Liver (tissue), 9 donors: Measurements from ENCODE around the gene PRICKLE1. TPM values are rescaled to one million over a fixed set of nuclear protein-coding genes. Genes with fewer than 3 reads are reported as not detected.

Experiments
- DNase-seq: peaks from one replicate; pipeline ENCODE4 v3.0.0-alpha.2; 2017; ENCODE audit warnings: low spot score
- H3K27ac ChIP-seq, 2 donors: one replicate each; pipeline ENCODE4 v1.7.0; 2013; ENCODE audit warnings: inconsistent platforms in 2 of 2, low read length in 2 of 2, control low read depth in 1 of 2, low read depth in 1 of 2, mild to moderate bottlenecking in 1 of 2
- H3K27me3 ChIP-seq, 4 donors: one replicate each; pipeline versions ENCODE4 v1.6.1 to v1.7.0; 2013; ENCODE audit warnings: low read length in 3 of 4, inconsistent platforms in 1 of 4, mild to moderate bottlenecking in 1 of 4, moderate library complexity in 1 of 4; ENCODE audit not compliant: control insufficient read depth in 4 of 4, insufficient read depth in 4 of 4
- H3K36me3 ChIP-seq, 4 donors: one replicate each; pipeline versions ENCODE4 v1.6.1 to v1.7.0; 2013; ENCODE audit warnings: low read length in 3 of 4, mild to moderate bottlenecking in 3 of 4, low read depth in 1 of 4, moderate library complexity in 1 of 4; ENCODE audit not compliant: control insufficient read depth in 4 of 4, insufficient read depth in 3 of 4
- H3K4me1 ChIP-seq, 4 donors: one replicate each; pipeline versions ENCODE4 v1.6.1 to v1.7.0; 2013; ENCODE audit warnings: low read length in 3 of 4, mild to moderate bottlenecking in 3 of 4, moderate library complexity in 1 of 4; ENCODE audit not compliant: control insufficient read depth in 4 of 4, insufficient read depth in 4 of 4
- H3K4me3 ChIP-seq, 3 donors: one replicate each; pipeline versions ENCODE4 v1.6.1 to v1.7.0; 2013; ENCODE audit warnings: low read length in 3 of 3, control low read depth in 1 of 3, low read depth in 1 of 3, mild to moderate bottlenecking in 1 of 3
- H3K9ac ChIP-seq, 2 donors: one replicate each; pipeline ENCODE4 v1.7.0; 2013; ENCODE audit warnings: low read length in 2 of 2, mild to moderate bottlenecking in 2 of 2, moderate library complexity in 2 of 2, control low read depth in 1 of 2, low read depth in 1 of 2
- H3K9me3 ChIP-seq, 4 donors: one replicate each; pipeline versions ENCODE4 v1.6.1 to v1.7.0; 2013; ENCODE audit warnings: low read length in 3 of 4; ENCODE audit not compliant: control insufficient read depth in 4 of 4
- CTCF ChIP-seq: fragments of 150-350 bp; IDR thresholded peaks from 2 replicates; pipeline ENCODE4 v1.5.1; 2017; ENCODE audit warnings: improper control_type of control experiment, low read depth, low read length; ENCODE audit not compliant: missing input control
- EGR1 ChIP-seq, 2 donors: IDR thresholded peaks; 2 replicates each; pipeline ENCODE4 v1.6.1; 2016 to 2018; ENCODE audit warnings: antibody characterized with exemption in 2 of 2, low read depth in 2 of 2
- FOXA2 ChIP-seq: IDR thresholded peaks from 2 replicates; pipeline ENCODE4 v1.6.1; 2016; ENCODE audit warnings: antibody characterized with exemption
- GABPA ChIP-seq, 2 donors: IDR thresholded peaks in 1 of 2; conservative IDR thresholded peaks in 1 of 2; 2 replicates each; pipeline ENCODE4 v1.6.1; 2016; ENCODE audit warnings: antibody characterized with exemption in 2 of 2, mild to moderate bottlenecking in 1 of 2, moderate library complexity in 1 of 2
- HNF4A ChIP-seq, 2 donors: conservative IDR thresholded peaks; 2 replicates each; pipeline ENCODE4 v1.6.1; 2016; ENCODE audit warnings: antibody characterized with exemption in 2 of 2, mild to moderate bottlenecking in 2 of 2
- MAX ChIP-seq: IDR thresholded peaks from 2 replicates; pipeline ENCODE4 v1.6.1; 2016; ENCODE audit warnings: antibody characterized with exemption
- RAD21 ChIP-seq, 2 donors: IDR thresholded peaks; 2 replicates each; pipeline ENCODE4 v1.6.1; 2016; ENCODE audit warnings: antibody characterized with exemption in 2 of 2, mild to moderate bottlenecking in 2 of 2
- RXRA ChIP-seq, 2 donors: IDR thresholded peaks; 2 replicates each; pipeline ENCODE4 v1.6.1; 2017 to 2018; ENCODE audit warnings: antibody characterized with exemption in 2 of 2, mild to moderate bottlenecking in 1 of 2
- SP1 ChIP-seq: IDR thresholded peaks from 2 replicates; pipeline ENCODE4 v1.6.1; 2018; ENCODE audit warnings: antibody characterized with exemption, mild to moderate bottlenecking
- YY1 ChIP-seq: IDR thresholded peaks from 2 replicates; pipeline ENCODE4 v1.6.1; 2016; ENCODE audit warnings: antibody characterized with exemption, mild to moderate bottlenecking
- ZBTB33 ChIP-seq: IDR thresholded peaks from 2 replicates; pipeline ENCODE4 v1.6.1; 2016; ENCODE audit warnings: antibody characterized with exemption
- WGBS: extraction: QIAGEN DNeasy Blood & Tissue Kit; methylation state at CpG from one replicate; pipeline ENCODE4 v1.1.7; 2013; 5-methylcytosine and 5-hydroxymethylcytosine counted together
- polyA plus RNA-seq, 2 donors: library from polyadenylated mRNA; stranded (reverse) in 1 of 2; unstranded in 1 of 2; fragments of 200-250 nt in 1 of 2; fragments of >200 nt in 1 of 2; fragmentation: Nextera tagmentation in 1 of 2; extraction: Ambion mirVana in 1 of 2; gene quantifications; one replicate each; pipeline versions ENCODE4 v1.2.1 to v1.2.3, GENCODE V29; 2013 to 2015
- total RNA-seq, 2 donors: library from RNA; depleted of rRNA; stranded (reverse); fragments of >200 nt; gene quantifications; one replicate each; pipeline ENCODE4 v1.2.3, GENCODE V29; 2014
- donor health status: healthy.
- donor health status: healthy.
- donor health status: healthy.
- donor health status: healthy.
- donor health status: healthy.

The PRICKLE1 gene
- total and polyA plus RNA-seq, 4 donors = 0.59 to 5.7 (median 2.2) TPM

- TF ChIP-seq ZBTB33 = no peak
Observed at GRCh38 chr12:42473130-42473529, 116.4 kb downstream of the PRICKLE1 start (continued).

GRCh38 chr12:42472376-42472775 is 117.2 kb downstream of the PRICKLE1 start:
- TF ChIP-seq GABPA (IDR thresholded peaks at IDR 0.05 in 1 of 2, conservative IDR thresholded peaks at IDR 0.05 in 1 of 2) (no peak), HNF4A (conservative IDR thresholded peaks at IDR 0.05) (no peak), FOXA2 (no peak), RXRA (IDR thresholded peaks at IDR 0.05) (no peak), RAD21 (IDR thresholded peaks at IDR 0.05) (no peak), SP1 (no peak), ZBTB33 (no peak), MAX (no peak), CTCF (no peak), YY1 (no peak), EGR1 (IDR thresholded peaks at IDR 0.05; ENCODE audit: low read depth in 2 of 2) (no peak)
- no peaks in the 10 kb centered on the region for H3K36me3 ChIP-seq
- no peak overlapping the region for H3K9ac ChIP-seq
- WGBS = 87% methylated on average over 3 of the region's 3 CpGs
- H3K27me3 ChIP-seq = no peaks in the 10 kb centered on the region
- no peak overlapping the region for H3K4me3 ChIP-seq
- peaks cover 0 to 2% (median 0%) of the 10 kb centered on the region in 4 donors for H3K4me1 ChIP-seq
- no peak overlapping the region for H3K27ac ChIP-seq
- H3K9me3 ChIP-seq = no peaks in the 10 kb centered on the region
- DNase-seq = no peak

GRCh38 chr12:42469355-42470175 is 120.0 kb downstream of the PRICKLE1 start:
- Histone ChIP-seq H3K27me3 (no peaks in the 10 kb centered on the region), H3K4me3 (no peak overlapping the region), H3K9me3 (no peaks in the 10 kb centered on the region), H3K4me1 (peaks cover 0 to 2% (median 0%) of the 10 kb centered on the region in 4 donors), H3K36me3 (peaks cover 0 to 3% (median 0%) of the 10 kb centered on the region in 4 donors), H3K27ac (no peak overlapping the region), H3K9ac (no peak overlapping the region)
- TF ChIP-seq RXRA (IDR thresholded peaks at IDR 0.05) = no peak
- DNase-seq = no peak
- 77% methylated on average over 7 of the region's 7 CpGs for WGBS
